Panc1 (cell line): Measurements from ENCODE around the gene NRP2.

Experiments
- CTCF ChIP-seq: fragments of 450-650 bp; IDR thresholded peaks from 2 replicates; pipeline ENCODE4 v1.5.1; 2017; ENCODE audit warnings: mild to moderate bottlenecking
- POLR2AphosphoS5 ChIP-seq: IDR thresholded peaks from 2 replicates; pipeline ENCODE4 v1.6.1; 2012; ENCODE audit warnings: mild to moderate bottlenecking, low read depth, low read length, moderate library complexity
- REST ChIP-seq, 2 experiments: IDR thresholded peaks; 2 replicates each; pipeline ENCODE4 v1.6.1; 2011 to 2012; ENCODE audit warnings: low read depth in 2 of 2, control low read depth in 1 of 2, low read length in 1 of 2, mild to moderate bottlenecking in 1 of 2, moderate library complexity in 1 of 2; ENCODE audit not compliant: insufficient read depth in 1 of 2
- TCF7L2 ChIP-seq: IDR thresholded peaks from 2 replicates; pipeline ENCODE4 v1.6.1; 2011; ENCODE audit warnings: mild to moderate bottlenecking, low read depth, low read length, inconsistent platforms

- no peak for TF ChIP-seq CTCF
- no peak for TF ChIP-seq TCF7L2
- no peak for TF ChIP-seq POLR2AphosphoS5
- no peak for TF ChIP-seq REST (IDR thresholded peaks at IDR 0.05; ENCODE audit: insufficient read depth in 1 of 2, low read depth in 2 of 2, low read length in 1 of 2)
These were observed 134.0 kb downstream of the NRP2 start for GRCh38 chr2:205816268-205816667.
